ENCODE measurements around the gene STIM1. TPM values are rescaled to one million over a fixed set of nuclear protein-coding genes. Genes with fewer than 3 reads are reported as not detected.
"Not testable (repeated sequence)": the region's sequence is repeated elsewhere in the genome, so short reads cannot be mapped to it uniquely, and the experiment has no call there.

The STIM1 gene
- total RNA-seq, 4 donors from 2014 or later = 42.4 to 114 (median 72.8) TPM

DNA sequence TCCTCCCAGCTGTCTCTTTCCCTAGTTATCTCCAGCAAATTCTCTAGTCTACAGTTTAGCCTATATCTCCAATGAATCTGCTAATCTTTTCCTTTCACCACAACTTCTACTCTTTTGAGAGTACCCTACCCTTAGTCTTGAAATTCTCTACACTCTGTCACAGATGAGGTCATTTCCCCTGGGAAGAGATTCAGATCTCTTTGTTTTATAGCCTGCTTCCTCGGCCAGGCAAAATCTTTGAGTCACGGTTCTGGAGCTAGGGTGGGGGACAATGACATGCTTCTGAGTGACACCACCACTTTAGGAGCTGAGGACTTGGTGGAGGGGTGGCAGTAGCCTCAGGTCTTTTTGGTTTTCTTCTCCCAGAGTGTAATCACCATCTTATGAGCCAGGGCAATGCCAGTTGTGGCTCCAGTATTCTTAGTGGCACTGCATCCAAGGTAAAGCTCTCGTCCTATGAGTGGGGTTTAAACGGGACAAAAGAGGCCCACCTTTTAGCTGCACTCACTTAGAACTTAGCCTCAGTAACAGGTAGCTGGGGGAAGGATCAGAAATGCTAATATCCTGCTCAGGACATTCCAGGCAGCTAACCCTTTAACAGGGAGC is 140.6 kb downstream of the STIM1 start:
- no peak for ATAC-seq
- no peak for TF ChIP-seq POLR2AphosphoS5 (IDR thresholded peaks at IDR 0.05)
- no peak for TF ChIP-seq CTCF (IDR thresholded peaks at IDR 0.05)
- no peak for TF ChIP-seq POLR2A (IDR thresholded peaks at IDR 0.05)
- TF ChIP-seq EP300 (IDR thresholded peaks at IDR 0.05) = no peak

GRCh38 chr11:3996651-3997050 is 141.2 kb downstream of the STIM1 start:
- TF ChIP-seq EP300 (IDR thresholded peaks at IDR 0.05) (no peak), CTCF (IDR thresholded peaks at IDR 0.05) (no peak), POLR2A (IDR thresholded peaks at IDR 0.05) (no peak), POLR2AphosphoS5 (IDR thresholded peaks at IDR 0.05) (no peak)
- peaks cover 0 to 17% (median 0%) of the 10 kb centered on the region in 3 donors for H3K9me3 ChIP-seq
- H3K4me1 ChIP-seq = peaks cover 0 to 19% (median 5%) of the 10 kb centered on the region in 3 donors
- H3K27ac ChIP-seq = no peak overlapping the region
- WGBS, 2 donors (ENCODE audit: low coverage in 1 of 2) = 73 to 88% methylated on average over 1 of the region's 1 CpG
- no peak for ATAC-seq
- H3K4me3 ChIP-seq = no peak overlapping the region
- no peaks in the 10 kb centered on the region for H3K27me3 ChIP-seq
- H3K36me3 ChIP-seq = no peaks in the 10 kb centered on the region

More for the DNA sequence above, 140.6 kb downstream of the STIM1 start:
- Histone ChIP-seq H3K27me3 (no peaks in the 10 kb centered on the region), H3K27ac (no peak overlapping the region), H3K4me1 (peaks cover 0 to 25% (median 5%) of the 10 kb centered on the region in 3 donors), H3K9me3 (peaks cover 0 to 17% (median 0%) of the 10 kb centered on the region in 3 donors), H3K36me3 (no peaks in the 10 kb centered on the region), H3K4me3 (no peak overlapping the region)
- WGBS, 2 donors (ENCODE audit: low coverage in 1 of 2) = 21 to 60% methylated on average over 1 to 2 of the region's 4 CpGs

- H3K4me3 ChIP-seq, H3K9me3 ChIP-seq, H3K4me1 ChIP-seq, ATAC-seq, H3K36me3 ChIP-seq, H3K27ac ChIP-seq, H3K27me3 ChIP-seq: not testable (repeated sequence)
- WGBS, 2 donors (ENCODE audit: low coverage in 1 of 2) = no CpG with 5 or more reads among the region's 1 CpG
Observed at GRCh38 chr11:4004753-4005152, 149.3 kb downstream of the STIM1 start.

GRCh38 chr11:4006946-4007680 is 151.6 kb downstream of the STIM1 start:
- TF ChIP-seq EP300 (IDR thresholded peaks at IDR 0.05) = no peak
- TF ChIP-seq CTCF (IDR thresholded peaks at IDR 0.05) = no peak
- TF ChIP-seq POLR2A (IDR thresholded peaks at IDR 0.05) = no peak
- no peak for TF ChIP-seq POLR2AphosphoS5 (IDR thresholded peaks at IDR 0.05)
- ATAC-seq = no peak
- no peaks in the 10 kb centered on the region for H3K4me1 ChIP-seq
- H3K4me3 ChIP-seq = no peak overlapping the region
- H3K9me3 ChIP-seq = no peaks in the 10 kb centered on the region
- H3K36me3 ChIP-seq = no peaks in the 10 kb centered on the region
- H3K27me3 ChIP-seq = no peaks in the 10 kb centered on the region
- WGBS, 2 donors (ENCODE audit: low coverage in 1 of 2) = 78 to 91% methylated on average over 2 to 3 of the region's 3 CpGs
- H3K27ac ChIP-seq = no peak overlapping the region

DNA sequence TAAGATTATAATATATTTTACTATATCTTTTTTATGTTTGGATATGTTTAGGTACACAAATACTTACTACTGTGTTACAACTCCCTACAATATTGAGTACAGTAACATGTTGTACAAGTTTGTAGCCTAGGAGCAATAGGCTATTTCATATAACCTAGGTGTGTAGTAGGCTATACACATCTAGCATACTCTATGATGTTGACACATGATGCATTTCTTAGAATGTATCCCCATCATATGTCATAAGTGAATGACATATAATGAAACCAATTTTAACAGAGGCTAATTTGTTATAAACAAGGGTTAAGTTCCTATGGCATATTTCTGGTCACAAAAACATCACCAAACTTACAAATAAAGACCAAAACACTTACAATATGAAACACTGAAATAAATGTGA is 152.7 kb downstream of the STIM1 start:
- TF ChIP-seq POLR2A (IDR thresholded peaks at IDR 0.05) (no peak), CTCF (IDR thresholded peaks at IDR 0.05) (no peak), EP300 (IDR thresholded peaks at IDR 0.05) (no peak), POLR2AphosphoS5 (IDR thresholded peaks at IDR 0.05) (no peak)
- ATAC-seq = no peak
- Histone ChIP-seq H3K27ac (no peak overlapping the region), H3K36me3 (no peaks in the 10 kb centered on the region), H3K27me3 (no peaks in the 10 kb centered on the region), H3K4me3 (no peak overlapping the region), H3K9me3 (no peaks in the 10 kb centered on the region), H3K4me1 (no peaks in the 10 kb centered on the region)

GRCh38 chr11:4016602-4017001 is 161.1 kb downstream of the STIM1 start:
- H3K4me3 ChIP-seq, H3K9me3 ChIP-seq, H3K27me3 ChIP-seq, H3K27ac ChIP-seq, H3K36me3 ChIP-seq, ATAC-seq, H3K4me1 ChIP-seq: not testable (repeated sequence)
- WGBS, 2 donors (ENCODE audit: low coverage in 1 of 2) = no CpG with 5 or more reads among the region's 9 CpGs

Measured in gastroesophageal sphincter (tissue), 4 donors.